HL-60 (cell line): Measurements from ENCODE around the gene ATP1B4.

ENCODE experiments used
- DNase-seq, 2 experiments: peaks; one replicate each; pipeline ENCODE4 v3.0.0-alpha.2; 2010 to 2020; ENCODE audit warnings: low read depth in 1 of 2, low spot score in 1 of 2
- H3K27ac ChIP-seq: fragments of 250-450 bp; sonication (Bioruptor Pico); replicated peaks from 2 replicates; pipeline ENCODE4 v1.5.1; 2020; ENCODE audit warnings: mild to moderate bottlenecking, moderate library complexity
- H3K27me3 ChIP-seq: fragments of 250-450 bp; sonication (Bioruptor Pico); 2 replicates; pipeline ENCODE4 v1.5.1; 2021; ENCODE audit warnings: mild to moderate bottlenecking, moderate library complexity; ENCODE audit not compliant: insufficient read depth, poor library complexity, severe bottlenecking
- H3K4me3 ChIP-seq: replicated peaks from 2 replicates; pipeline ENCODE4 v1.5.1; 2011; ENCODE audit warnings: mild to moderate bottlenecking, control low read depth, low read length; ENCODE audit not compliant: insufficient read depth
- GABPA ChIP-seq: IDR thresholded peaks from 2 replicates; pipeline ENCODE4 v1.6.1; 2012; ENCODE audit warnings: low read depth
- POLR2AphosphoS5 ChIP-seq: IDR thresholded peaks from 2 replicates; pipeline ENCODE4 v1.6.1; 2012; ENCODE audit warnings: low read depth
- SPI1 ChIP-seq: IDR thresholded peaks from 2 replicates; pipeline ENCODE4 v1.6.1; 2012; ENCODE audit warnings: low read depth, mild to moderate bottlenecking, borderline replicate concordance
- TF ChIP-seq, protein P1 (sequence below): IDR thresholded peaks from one replicate; pipeline ENCODE4 v1.5.1; 2011; ENCODE audit warnings: low read length, control low read depth, inconsistent platforms; ENCODE audit not compliant: insufficient read depth
- TF ChIP-seq, protein P2 (sequence below): IDR thresholded peaks from 2 replicates; pipeline ENCODE4 v1.6.1; 2012; ENCODE audit warnings: low read depth; ENCODE audit not compliant: insufficient replicate concordance

The ATP1B4 gene

DNA sequence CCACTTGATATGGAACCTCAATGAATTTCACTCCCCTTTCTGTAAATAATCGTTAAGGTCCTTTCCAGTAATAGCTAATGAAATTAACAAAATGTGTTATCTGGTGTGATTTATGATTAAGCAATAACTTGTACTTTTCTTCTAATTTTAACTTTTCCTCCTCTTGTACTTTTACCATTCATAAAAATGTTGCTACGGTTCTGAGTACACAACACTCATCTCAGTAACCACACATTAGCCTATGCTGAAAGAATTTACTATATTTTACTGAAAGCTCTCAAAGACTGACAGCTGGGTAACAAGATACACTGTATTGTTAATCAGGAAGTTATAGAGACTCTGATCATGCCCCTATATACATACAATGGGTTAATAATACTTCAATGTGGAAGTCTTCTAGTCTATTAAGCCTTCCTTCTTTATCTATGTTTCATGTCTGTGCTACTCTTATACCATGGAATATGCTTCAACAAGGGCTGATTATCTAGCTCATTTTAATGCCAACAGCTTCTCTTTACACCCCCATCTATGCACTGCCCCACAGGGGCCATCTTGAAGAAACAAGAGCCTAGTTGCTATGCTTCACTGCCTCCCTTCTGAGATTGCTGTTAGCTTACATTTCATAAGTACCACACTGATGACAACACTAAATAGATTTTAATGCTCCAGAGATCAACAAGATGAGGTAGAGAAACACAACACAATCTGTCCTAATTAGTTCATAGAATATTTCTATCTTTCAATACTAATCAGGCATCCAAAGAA, 68.1 kb downstream of the ATP1B4 start:
- no peak overlapping the region for H3K27ac ChIP-seq
- TF ChIP-seq POLR2AphosphoS5 (no peak), GABPA (no peak), SPI1 (no peak)
- TF ChIP-seq, protein P1, sequence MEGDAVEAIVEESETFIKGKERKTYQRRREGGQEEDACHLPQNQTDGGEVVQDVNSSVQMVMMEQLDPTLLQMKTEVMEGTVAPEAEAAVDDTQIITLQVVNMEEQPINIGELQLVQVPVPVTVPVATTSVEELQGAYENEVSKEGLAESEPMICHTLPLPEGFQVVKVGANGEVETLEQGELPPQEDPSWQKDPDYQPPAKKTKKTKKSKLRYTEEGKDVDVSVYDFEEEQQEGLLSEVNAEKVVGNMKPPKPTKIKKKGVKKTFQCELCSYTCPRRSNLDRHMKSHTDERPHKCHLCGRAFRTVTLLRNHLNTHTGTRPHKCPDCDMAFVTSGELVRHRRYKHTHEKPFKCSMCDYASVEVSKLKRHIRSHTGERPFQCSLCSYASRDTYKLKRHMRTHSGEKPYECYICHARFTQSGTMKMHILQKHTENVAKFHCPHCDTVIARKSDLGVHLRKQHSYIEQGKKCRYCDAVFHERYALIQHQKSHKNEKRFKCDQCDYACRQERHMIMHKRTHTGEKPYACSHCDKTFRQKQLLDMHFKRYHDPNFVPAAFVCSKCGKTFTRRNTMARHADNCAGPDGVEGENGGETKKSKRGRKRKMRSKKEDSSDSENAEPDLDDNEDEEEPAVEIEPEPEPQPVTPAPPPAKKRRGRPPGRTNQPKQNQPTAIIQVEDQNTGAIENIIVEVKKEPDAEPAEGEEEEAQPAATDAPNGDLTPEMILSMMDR, result no peak
- TF ChIP-seq, protein P2, sequence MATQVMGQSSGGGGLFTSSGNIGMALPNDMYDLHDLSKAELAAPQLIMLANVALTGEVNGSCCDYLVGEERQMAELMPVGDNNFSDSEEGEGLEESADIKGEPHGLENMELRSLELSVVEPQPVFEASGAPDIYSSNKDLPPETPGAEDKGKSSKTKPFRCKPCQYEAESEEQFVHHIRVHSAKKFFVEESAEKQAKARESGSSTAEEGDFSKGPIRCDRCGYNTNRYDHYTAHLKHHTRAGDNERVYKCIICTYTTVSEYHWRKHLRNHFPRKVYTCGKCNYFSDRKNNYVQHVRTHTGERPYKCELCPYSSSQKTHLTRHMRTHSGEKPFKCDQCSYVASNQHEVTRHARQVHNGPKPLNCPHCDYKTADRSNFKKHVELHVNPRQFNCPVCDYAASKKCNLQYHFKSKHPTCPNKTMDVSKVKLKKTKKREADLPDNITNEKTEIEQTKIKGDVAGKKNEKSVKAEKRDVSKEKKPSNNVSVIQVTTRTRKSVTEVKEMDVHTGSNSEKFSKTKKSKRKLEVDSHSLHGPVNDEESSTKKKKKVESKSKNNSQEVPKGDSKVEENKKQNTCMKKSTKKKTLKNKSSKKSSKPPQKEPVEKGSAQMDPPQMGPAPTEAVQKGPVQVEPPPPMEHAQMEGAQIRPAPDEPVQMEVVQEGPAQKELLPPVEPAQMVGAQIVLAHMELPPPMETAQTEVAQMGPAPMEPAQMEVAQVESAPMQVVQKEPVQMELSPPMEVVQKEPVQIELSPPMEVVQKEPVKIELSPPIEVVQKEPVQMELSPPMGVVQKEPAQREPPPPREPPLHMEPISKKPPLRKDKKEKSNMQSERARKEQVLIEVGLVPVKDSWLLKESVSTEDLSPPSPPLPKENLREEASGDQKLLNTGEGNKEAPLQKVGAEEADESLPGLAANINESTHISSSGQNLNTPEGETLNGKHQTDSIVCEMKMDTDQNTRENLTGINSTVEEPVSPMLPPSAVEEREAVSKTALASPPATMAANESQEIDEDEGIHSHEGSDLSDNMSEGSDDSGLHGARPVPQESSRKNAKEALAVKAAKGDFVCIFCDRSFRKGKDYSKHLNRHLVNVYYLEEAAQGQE, result no peak
- H3K4me3 ChIP-seq, result no peak overlapping the region
- no peak for DNase-seq
- H3K27me3 ChIP-seq, result no peaks in the 10 kb centered on the region
